ENCODE measurements around the gene ZC3H11A.
"Not testable (repeated sequence)": the region's sequence is repeated elsewhere in the genome, so short reads cannot be mapped to it uniquely, and the experiment has no call there.

The ZC3H11A gene

GRCh38 chr1:203789966-203790365 lies 5.5 kb upstream of the ZC3H11A start:
- no peak for DNase-seq

- peak; percentile 29 for DNase-seq
Observed at GRCh38 chr1:203791498-203791897, 3.9 kb upstream of the ZC3H11A start.

- DNase-seq, result no peak
Observed at GRCh38 chr1:203792486-203792885, 2.9 kb upstream of the ZC3H11A start.

- DNase-seq, result not testable (repeated sequence)
Observed at GRCh38 chr1:203793561-203793960, 1.9 kb upstream of the ZC3H11A start.

GRCh38 chr1:203794764-203795440 lies 521 bp upstream of the ZC3H11A start:
- no peak for DNase-seq

GRCh38 chr1:203796236-203796605 lies 798 bp downstream of the ZC3H11A start:
- DNase-seq, result peak; percentile 52

GRCh38 chr1:203797216-203797615 lies 1.8 kb downstream of the ZC3H11A start:
- DNase-seq, result no peak

- peak; percentile 70 for DNase-seq
Observed at GRCh38 chr1:203797948-203798655, 2.7 kb downstream of the ZC3H11A start.

- DNase-seq, result no peak
Observed at GRCh38 chr1:203799157-203799556, 3.7 kb downstream of the ZC3H11A start.

- no peak for DNase-seq
Observed at GRCh38 chr1:203799971-203800370, 4.5 kb downstream of the ZC3H11A start.

GRCh38 chr1:203805689-203806088 lies 10.3 kb downstream of the ZC3H11A start:
- no peak for DNase-seq

GRCh38 chr1:203807196-203807595 lies 11.8 kb downstream of the ZC3H11A start:
- peak; percentile 89 for DNase-seq

- DNase-seq, result no peak
Observed at GRCh38 chr1:203813581-203814341, 18.3 kb downstream of the ZC3H11A start.

GRCh38 chr1:203818399-203818798 lies 23.0 kb downstream of the ZC3H11A start:
- no peak for DNase-seq

GRCh38 chr1:203823306-203823705 lies 27.9 kb downstream of the ZC3H11A start:
- DNase-seq, result no peak

GRCh38 chr1:203826175-203826574 lies 30.8 kb downstream of the ZC3H11A start:
- no peak for DNase-seq

GRCh38 chr1:203828002-203828401 lies 32.6 kb downstream of the ZC3H11A start:
- no peak for DNase-seq

- no peak for DNase-seq
Observed at GRCh38 chr1:203828503-203828902, 33.1 kb downstream of the ZC3H11A start.

- DNase-seq, result not testable (repeated sequence)
Observed at GRCh38 chr1:203829247-203829646, 33.8 kb downstream of the ZC3H11A start.

- no peak for DNase-seq
Observed at GRCh38 chr1:203835476-203835875, 40.1 kb downstream of the ZC3H11A start.

- peak; percentile 56 for DNase-seq
Observed at GRCh38 chr1:203839081-203839480, 43.7 kb downstream of the ZC3H11A start.

- DNase-seq, result no peak
Observed at GRCh38 chr1:203840208-203840808, 44.9 kb downstream of the ZC3H11A start.

- no peak for DNase-seq
Observed at GRCh38 chr1:203842559-203842876, 47.1 kb downstream of the ZC3H11A start.

GRCh38 chr1:203843435-203843834 lies 48.0 kb downstream of the ZC3H11A start:
- DNase-seq, result no peak
